Spleen (tissue), 7 donors: ENCODE results near the gene DUSP22.

Source experiments
- CTCF ChIP-seq, 11 experiments: fragments of 200-600 bp in 7 of 11; fragments of 450-650 bp in 4 of 11; sonication (generic) in 4 of 11; IDR thresholded peaks in 8 of 11; conservative IDR thresholded peaks in 3 of 11; 1 replicate in 7 of 11; 2 replicates in 4 of 11; pipeline versions ENCODE4 v1.4.0 to v1.8.0; 2016 to 2021; ENCODE audit warnings: antibody characterized with exemption in 11 of 11, inconsistent platforms in 4 of 11, mild to moderate bottlenecking in 1 of 11
- POLR2A ChIP-seq, 3 donors: fragments of 450-650 bp; IDR thresholded peaks; one replicate each; pipeline ENCODE4 v1.5.1; 2017; ENCODE audit warnings: antibody characterized with exemption in 3 of 3, mild to moderate bottlenecking in 1 of 3
- POLR2AphosphoS5 ChIP-seq, 3 donors: sonication (generic); formaldehyde crosslinking; IDR thresholded peaks; one replicate each; pipeline ENCODE4 v1.5.1; 2017; ENCODE audit warnings: antibody characterized with exemption in 3 of 3
- donor health status: DM: no; HTN: no; CAD: no; lungs with moderate emphysema.
- donor health status: DM: no; HTN: no; CAD: no.
- donor health status: DM: no; HTN: no; CAD: no.

- TF ChIP-seq CTCF (IDR thresholded peaks at IDR 0.05 in 8 of 11, conservative IDR thresholded peaks at IDR 0.05 in 3 of 11) = no peak
- TF ChIP-seq POLR2AphosphoS5 (IDR thresholded peaks at IDR 0.05) = no peak
- TF ChIP-seq POLR2A (IDR thresholded peaks at IDR 0.05) = no peak
Measured at GRCh38 chr6:297571-298232, 5.4 kb downstream of the DUSP22 start.
